HG02938 (cell line): ENCODE measurements around the gene LRP1-AS.

Experiments used
- ATAC-seq: cut with Tn5 transposase; IDR thresholded peaks from one replicate; pipeline ENCODE4 v1.9.1; 2021; ENCODE audit warnings: mild to moderate bottlenecking, moderate library complexity; ENCODE audit not compliant: unreplicated experiment

Gene LRP1-AS

GRCh38 chr12:57146961-57147944 is at the start of gene LRP1-AS:
Gene LRP1-AS, minus strand, starts transcription at chr12:57147619.
- ATAC-seq: no peak

GRCh38 chr12:57196956-57197355 is 49.5 kb upstream of the LRP1-AS start:
- no peak for ATAC-seq

- no peak for ATAC-seq
Observed at GRCh38 chr12:57196439-57196838, 49.0 kb upstream of the LRP1-AS start.

GRCh38 chr12:57195611-57196371 is 48.4 kb upstream of the LRP1-AS start:
- ATAC-seq: no peak

GRCh38 chr12:57195186-57195585 is 47.8 kb upstream of the LRP1-AS start:
- no peak for ATAC-seq

GRCh38 chr12:57194253-57194652 is 46.8 kb upstream of the LRP1-AS start:
- no peak for ATAC-seq

GRCh38 chr12:57193706-57194245 is 46.4 kb upstream of the LRP1-AS start:
- no peak for ATAC-seq

- no peak for ATAC-seq
Observed at GRCh38 chr12:57192920-57193319, 45.5 kb upstream of the LRP1-AS start.

GRCh38 chr12:57191410-57191809 is 44.0 kb upstream of the LRP1-AS start:
- no peak for ATAC-seq

GRCh38 chr12:57190821-57191220 is 43.4 kb upstream of the LRP1-AS start:
- ATAC-seq: no peak

- ATAC-seq: no peak
Observed at GRCh38 chr12:57190037-57190436, 42.6 kb upstream of the LRP1-AS start.

- no peak for ATAC-seq
Observed at GRCh38 chr12:57188090-57188425, 40.6 kb upstream of the LRP1-AS start.

GRCh38 chr12:57187222-57188089 is 40.0 kb upstream of the LRP1-AS start:
- no peak for ATAC-seq

- ATAC-seq: no peak
Observed at GRCh38 chr12:57185906-57186508, 38.6 kb upstream of the LRP1-AS start.

GRCh38 chr12:57185403-57185802 is 38.0 kb upstream of the LRP1-AS start:
- no peak for ATAC-seq

GRCh38 chr12:57183939-57184725 is 36.7 kb upstream of the LRP1-AS start:
- ATAC-seq: no peak

- peak; percentile 74 for ATAC-seq
Observed at GRCh38 chr12:57182918-57183575, 35.6 kb upstream of the LRP1-AS start.

GRCh38 chr12:57181561-57182155 is 34.2 kb upstream of the LRP1-AS start:
- ATAC-seq: no peak

GRCh38 chr12:57181072-57181471 is 33.7 kb upstream of the LRP1-AS start:
- no peak for ATAC-seq
